ENCODE measurements around the gene CAB39.

GRCh38 chr2:230671117-230671516, 41.5 kb upstream of the CAB39 start:
- no peak for TF ChIP-seq TAF1 (IDR thresholded peaks at IDR 0.05; ENCODE audit: borderline replicate concordance, low read depth, low read length)
- no peak for TF ChIP-seq POLR2A (IDR thresholded peaks at IDR 0.05; ENCODE audit: low read depth, low read length)
- TF ChIP-seq POLR2AphosphoS5 (IDR thresholded peaks at IDR 0.05; ENCODE audit: low read depth, low read length) = no peak
